Psoas muscle (tissue), 8 donors: Measurements from ENCODE around the gene TPST2. TPM values are rescaled to one million over a fixed set of nuclear protein-coding genes. Genes with fewer than 3 reads are reported as not detected.
A peak's percentile ranks its signal among the peaks of the same experiment; 100 is the strongest.

ENCODE experiments used
- ATAC-seq, 4 donors: fragments of 200-7000 bp; cut with Tn5 transposase; one replicate each; pipeline ENCODE4 v1.9.1; 2020; ENCODE audit warnings: moderate library complexity in 3 of 4, mild to moderate bottlenecking in 2 of 4
- DNase-seq, 2 donors: peaks; one replicate each; pipeline ENCODE4 v3.0.0-alpha.2; 2020
- H3K27ac ChIP-seq: fragments of 200-600 bp; one replicate; pipeline ENCODE4 v1.8.0; 2022
- H3K27me3 ChIP-seq, 3 donors: fragments of 200-600 bp in 1 of 3; one replicate each; pipeline versions ENCODE4 v1.6.1 to v1.8.0; 2013 to 2022; ENCODE audit warnings: low read length in 2 of 3, mild to moderate bottlenecking in 2 of 3, moderate library complexity in 1 of 3; ENCODE audit not compliant: insufficient read depth in 3 of 3
- H3K36me3 ChIP-seq, 2 donors: fragments of 200-600 bp in 1 of 2; one replicate each; pipeline versions ENCODE4 v1.6.1 to v1.8.0; 2013 to 2022; ENCODE audit warnings: low read depth in 1 of 2, mild to moderate bottlenecking in 1 of 2, moderate library complexity in 1 of 2; ENCODE audit not compliant: insufficient read depth in 1 of 2
- H3K4me1 ChIP-seq: fragments of 200-600 bp; one replicate; pipeline ENCODE4 v1.8.0; 2022
- H3K4me3 ChIP-seq: fragments of 200-600 bp; one replicate; pipeline ENCODE4 v1.8.0; 2022; ENCODE audit warnings: mild to moderate bottlenecking
- H3K9me3 ChIP-seq: fragments of 200-600 bp; one replicate; pipeline ENCODE4 v1.8.0; 2022
- WGBS, 3 donors: extraction: QIAGEN DNeasy Blood & Tissue Kit; methylation state at CpG; one replicate each; pipeline versions ENCODE4 v1.1.6 to v1.1.7; 2013; 5-methylcytosine and 5-hydroxymethylcytosine counted together
- intact Hi-C, 2 donors: fragments of 100-400 bp; cut with DNase I; formaldehyde crosslinking; loops; one replicate each; pipeline versions ENCODE4 v1.11.0 to v1.14.2; 2022
- polyA plus RNA-seq, 3 donors: library from polyadenylated mRNA; stranded (reverse); fragments of 200-250 nt; gene quantifications; one replicate each; pipeline ENCODE4 v1.2.3, GENCODE V29; 2013
- total RNA-seq, 4 donors: library from RNA; stranded (reverse); fragmentation: NEBNext Ultra II Directional in 2 of 4; extraction: Animal tissue kit (Norgen Biotek cat#: 25700) in 2 of 4; gene quantifications; one replicate each; pipeline versions ENCODE4 v1.2.1 to v1.2.4, GENCODE V29; 2021 to 2023
- TF ChIP-seq, protein P1 (sequence below): fragments of 200-600 bp; IDR thresholded peaks from one replicate; pipeline ENCODE4 v1.8.0; 2022; ENCODE audit warnings: antibody characterized with exemption
- donor health status: healthy with polysubstance abuse.
- donor health status: DM: no; HTN: no; CAD: no; lungs with moderate emphysema.
- donor health status: Bipolar disorder and iron deficiency.
- donor health status: healthy.
- donor health status: DM: yes; HTN: yes; CAD: no.
- donor health status: DM: no; HTN: no; CAD: no.
- donor health status: DM: no; HTN: no; CAD: no.
- donor health status: DM: yes; HTN: yes; CAD: no.

The TPST2 gene
- total and polyA plus RNA-seq, 7 donors, result 22.1 to 76.4 (median 32.9) TPM

DNA sequence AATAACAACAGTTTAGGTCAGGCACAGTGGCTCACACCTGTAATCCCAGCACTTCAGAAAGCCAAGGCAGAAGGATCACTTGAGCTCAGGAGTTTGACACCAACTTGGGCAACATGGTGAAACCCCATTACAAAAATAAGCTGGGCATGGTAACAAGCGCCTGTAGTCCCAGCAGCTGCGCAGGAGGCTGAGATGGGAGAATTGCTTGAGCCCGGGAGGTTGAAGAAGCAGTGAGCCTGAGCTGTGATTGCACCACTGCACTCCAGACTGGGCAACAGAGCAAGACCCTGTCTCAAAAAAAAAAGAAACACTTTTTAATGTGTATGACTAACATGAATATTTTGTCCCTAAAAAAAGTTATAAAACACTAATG is 53.2 kb downstream of the TPST2 start:
- no peak overlapping the region for H3K4me3 ChIP-seq
- H3K4me1 ChIP-seq, result peaks cover 21% of the 10 kb centered on the region
- H3K9me3 ChIP-seq, result no peaks in the 10 kb centered on the region
- H3K36me3 ChIP-seq, result peaks cover 3 to 84% of the 10 kb centered on the region in 2 donors
- 50 to 90% (median 57%) methylated on average over 3 of the region's 3 CpGs for WGBS, 3 donors
- TF ChIP-seq, protein P1, sequence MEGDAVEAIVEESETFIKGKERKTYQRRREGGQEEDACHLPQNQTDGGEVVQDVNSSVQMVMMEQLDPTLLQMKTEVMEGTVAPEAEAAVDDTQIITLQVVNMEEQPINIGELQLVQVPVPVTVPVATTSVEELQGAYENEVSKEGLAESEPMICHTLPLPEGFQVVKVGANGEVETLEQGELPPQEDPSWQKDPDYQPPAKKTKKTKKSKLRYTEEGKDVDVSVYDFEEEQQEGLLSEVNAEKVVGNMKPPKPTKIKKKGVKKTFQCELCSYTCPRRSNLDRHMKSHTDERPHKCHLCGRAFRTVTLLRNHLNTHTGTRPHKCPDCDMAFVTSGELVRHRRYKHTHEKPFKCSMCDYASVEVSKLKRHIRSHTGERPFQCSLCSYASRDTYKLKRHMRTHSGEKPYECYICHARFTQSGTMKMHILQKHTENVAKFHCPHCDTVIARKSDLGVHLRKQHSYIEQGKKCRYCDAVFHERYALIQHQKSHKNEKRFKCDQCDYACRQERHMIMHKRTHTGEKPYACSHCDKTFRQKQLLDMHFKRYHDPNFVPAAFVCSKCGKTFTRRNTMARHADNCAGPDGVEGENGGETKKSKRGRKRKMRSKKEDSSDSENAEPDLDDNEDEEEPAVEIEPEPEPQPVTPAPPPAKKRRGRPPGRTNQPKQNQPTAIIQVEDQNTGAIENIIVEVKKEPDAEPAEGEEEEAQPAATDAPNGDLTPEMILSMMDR, result no peak
- peak; percentile 25 to 79 (median 54) for ATAC-seq
- H3K27me3 ChIP-seq, result no peaks in the 10 kb centered on the region
- intact Hi-C loops, result no loop called here
- DNase-seq, result no peak
- no peak overlapping the region for H3K27ac ChIP-seq

- no peak overlapping the region for H3K4me3 ChIP-seq
- TF ChIP-seq, protein P1, result no peak
- no peak overlapping the region for H3K27ac ChIP-seq
- H3K27me3 ChIP-seq, result no peaks in the 10 kb centered on the region
- DNase-seq (no peak), ATAC-seq (peak; percentile 11 to 68 (median 48))
- H3K4me1 ChIP-seq, result peaks cover 21% of the 10 kb centered on the region
- no peaks in the 10 kb centered on the region for H3K9me3 ChIP-seq
- peaks cover 3 to 84% of the 10 kb centered on the region in 2 donors for H3K36me3 ChIP-seq
- intact Hi-C loops, result no loop called here
- 90 to 93% (median 91%) methylated on average over 12 of the region's 12 CpGs for WGBS, 3 donors
Measured at GRCh38 chr22:26536056-26536761, 53.7 kb downstream of the TPST2 start.

- TF ChIP-seq, protein P1, result no peak
- H3K36me3 ChIP-seq, result peaks cover 3 to 84% of the 10 kb centered on the region in 2 donors
- WGBS, 3 donors, result 94 to 98% (median 96%) methylated on average over 3 of the region's 3 CpGs
- no peaks in the 10 kb centered on the region for H3K27me3 ChIP-seq
- H3K9me3 ChIP-seq, result no peaks in the 10 kb centered on the region
- ATAC-seq (no peak), DNase-seq (no peak)
- no peak overlapping the region for H3K27ac ChIP-seq
- H3K4me3 ChIP-seq, result no peak overlapping the region
- peaks cover 21% of the 10 kb centered on the region for H3K4me1 ChIP-seq
- intact Hi-C loops, result no loop called here
Measured at GRCh38 chr22:26535603-26535908, 54.4 kb downstream of the TPST2 start.

- ATAC-seq (no peak), DNase-seq (no peak)
- Histone ChIP-seq H3K27ac (no peak overlapping the region), H3K4me1 (peaks cover 21% of the 10 kb centered on the region), H3K36me3 (peaks cover 3 to 79% of the 10 kb centered on the region in 2 donors), H3K4me3 (no peak overlapping the region), H3K27me3 (no peaks in the 10 kb centered on the region), H3K9me3 (no peaks in the 10 kb centered on the region)
- TF ChIP-seq, protein P1, result no peak
- intact Hi-C loops, result no loop called here
- WGBS, 3 donors, result 48 to 60% (median 55%) methylated on average over 13 of the region's 13 CpGs
Measured at GRCh38 chr22:26534874-26535602, 54.9 kb downstream of the TPST2 start.
